Nephron (organoid): ENCODE results near the gene SARS1.

Experiments
- H3K27ac Mint-ChIP-seq, 3 experiments: 2 replicates each; pipeline ENCODE4 v1.8.0; 2020; ENCODE audit warnings: mixed read lengths in 3 of 3, mild to moderate bottlenecking in 2 of 3, moderate library complexity in 1 of 3
- H3K27me3 Mint-ChIP-seq: 2 replicates; pipeline ENCODE4 v1.8.0; 2021; ENCODE audit warnings: low read depth, mild to moderate bottlenecking, moderate library complexity, mixed read lengths
- H3K36me3 Mint-ChIP-seq: 2 replicates; pipeline ENCODE4 v1.8.0; 2020; ENCODE audit warnings: low read depth, mixed read lengths
- H3K4me1 Mint-ChIP-seq: 2 replicates; pipeline ENCODE4 v1.8.0; 2020; ENCODE audit warnings: mixed read lengths
- H3K4me3 Mint-ChIP-seq, 3 experiments: 2 replicates each; pipeline ENCODE4 v1.8.0; 2020; ENCODE audit warnings: mild to moderate bottlenecking in 3 of 3, mixed read lengths in 3 of 3, moderate library complexity in 2 of 3
- H3K9me3 Mint-ChIP-seq: 2 replicates; pipeline ENCODE4 v1.8.0; 2020; ENCODE audit warnings: mixed read lengths
- TF ChIP-seq, protein P1 (sequence below), 3 experiments: fragments of 200-600 bp; sonication (generic); IDR thresholded peaks; one replicate each; pipeline ENCODE4 v1.5.0; 2021; ENCODE audit warnings: antibody characterized with exemption in 3 of 3; ENCODE audit not compliant: unreplicated experiment in 3 of 3

The SARS1 gene

DNA sequence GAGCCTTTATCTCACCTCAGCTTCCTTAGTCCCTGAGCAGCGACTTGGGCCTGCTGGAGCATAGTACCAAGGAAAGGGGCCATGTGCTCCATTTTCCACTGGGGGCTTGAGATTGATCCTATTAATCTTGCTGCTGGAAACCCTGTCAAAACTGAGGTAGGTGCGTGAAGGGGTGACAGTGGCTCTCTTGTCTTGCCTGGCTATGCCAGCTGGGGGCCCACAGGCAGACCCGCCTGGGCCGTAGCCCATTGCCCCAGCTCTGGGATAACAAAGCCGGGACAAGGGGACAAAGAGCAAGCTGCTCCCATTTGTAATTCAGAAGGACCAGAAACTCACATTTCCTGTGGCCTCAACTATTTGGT is 25.3 kb downstream of the SARS1 start:
- peaks cover 43% of the 10 kb centered on the region for H3K36me3 Mint-ChIP-seq
- peaks cover 26% of the 10 kb centered on the region for H3K4me1 Mint-ChIP-seq
- H3K27me3 Mint-ChIP-seq: peaks cover 8% of the 10 kb centered on the region
- H3K9me3 Mint-ChIP-seq: no peaks in the 10 kb centered on the region
- peak overlapping the region in 2 of 3 experiments; percentile 24 to 47 for H3K27ac Mint-ChIP-seq
- TF ChIP-seq, protein P1, sequence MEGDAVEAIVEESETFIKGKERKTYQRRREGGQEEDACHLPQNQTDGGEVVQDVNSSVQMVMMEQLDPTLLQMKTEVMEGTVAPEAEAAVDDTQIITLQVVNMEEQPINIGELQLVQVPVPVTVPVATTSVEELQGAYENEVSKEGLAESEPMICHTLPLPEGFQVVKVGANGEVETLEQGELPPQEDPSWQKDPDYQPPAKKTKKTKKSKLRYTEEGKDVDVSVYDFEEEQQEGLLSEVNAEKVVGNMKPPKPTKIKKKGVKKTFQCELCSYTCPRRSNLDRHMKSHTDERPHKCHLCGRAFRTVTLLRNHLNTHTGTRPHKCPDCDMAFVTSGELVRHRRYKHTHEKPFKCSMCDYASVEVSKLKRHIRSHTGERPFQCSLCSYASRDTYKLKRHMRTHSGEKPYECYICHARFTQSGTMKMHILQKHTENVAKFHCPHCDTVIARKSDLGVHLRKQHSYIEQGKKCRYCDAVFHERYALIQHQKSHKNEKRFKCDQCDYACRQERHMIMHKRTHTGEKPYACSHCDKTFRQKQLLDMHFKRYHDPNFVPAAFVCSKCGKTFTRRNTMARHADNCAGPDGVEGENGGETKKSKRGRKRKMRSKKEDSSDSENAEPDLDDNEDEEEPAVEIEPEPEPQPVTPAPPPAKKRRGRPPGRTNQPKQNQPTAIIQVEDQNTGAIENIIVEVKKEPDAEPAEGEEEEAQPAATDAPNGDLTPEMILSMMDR (IDR thresholded peaks at IDR 0.05; ENCODE audit: unreplicated experiment in 3 of 3): no peak
- no peak overlapping the region for H3K4me3 Mint-ChIP-seq

GRCh38 chr1:109239409-109240068 is 25.8 kb downstream of the SARS1 start:
- peaks cover 8% of the 10 kb centered on the region for H3K27me3 Mint-ChIP-seq
- H3K4me3 Mint-ChIP-seq: no peak overlapping the region
- H3K27ac Mint-ChIP-seq: peak overlapping the region in 1 of 3 experiments; percentile 47
- peaks cover 32% of the 10 kb centered on the region for H3K4me1 Mint-ChIP-seq
- H3K36me3 Mint-ChIP-seq: peaks cover 39% of the 10 kb centered on the region
- no peaks in the 10 kb centered on the region for H3K9me3 Mint-ChIP-seq
- TF ChIP-seq, protein P1 (IDR thresholded peaks at IDR 0.05; ENCODE audit: unreplicated experiment in 3 of 3): peak; percentile 48 to 57 (median 48)

DNA sequence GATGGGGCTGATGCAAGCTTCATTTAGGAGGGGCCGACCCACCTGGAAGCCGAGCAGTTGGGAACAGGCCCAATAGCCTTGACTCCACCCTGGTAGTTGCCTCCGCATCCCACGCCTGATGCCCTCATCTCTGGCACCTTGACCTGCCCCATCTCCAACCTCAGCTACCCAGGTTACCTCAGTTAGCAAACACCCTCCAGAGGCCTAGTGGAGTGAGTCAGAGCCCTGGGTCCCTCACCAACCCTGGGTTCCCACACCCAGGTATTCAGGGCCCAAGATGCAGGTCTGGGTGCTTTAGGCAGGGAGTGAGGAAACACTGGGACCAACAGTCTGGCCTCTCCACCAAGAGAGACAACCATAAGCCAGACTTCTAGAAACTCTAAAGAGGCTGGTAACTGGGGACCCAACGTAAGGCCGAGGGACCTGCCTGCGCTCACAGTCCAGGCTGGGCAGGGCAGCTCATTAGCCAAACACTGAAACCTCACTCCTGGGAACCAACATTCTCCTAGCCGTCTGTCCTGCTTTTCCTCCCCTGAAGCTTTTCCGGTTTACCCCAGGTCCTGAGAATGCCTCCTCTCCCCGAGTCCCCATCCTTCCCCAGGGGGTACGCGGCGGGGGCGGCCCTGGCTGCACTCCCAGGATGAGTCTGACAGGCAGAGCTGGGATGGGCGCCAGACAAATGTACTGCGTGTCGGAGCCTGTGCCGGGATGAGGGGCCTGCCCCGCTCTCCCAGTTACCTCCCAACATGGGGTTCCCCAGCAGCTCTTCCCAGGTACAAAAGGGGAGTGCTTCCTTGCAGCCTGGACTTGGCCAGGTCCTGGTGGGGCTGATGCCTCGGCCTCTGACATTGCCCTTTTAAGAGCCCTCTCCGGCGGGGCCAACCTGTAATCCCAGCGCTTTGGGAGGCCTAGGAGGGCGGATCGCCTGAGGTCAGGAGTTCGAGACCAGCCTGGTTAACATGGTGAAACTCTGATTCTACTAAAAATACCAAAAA is 26.7 kb downstream of the SARS1 start:
- Mint-ChIP-seq H3K27ac (peak overlapping the region in 2 of 3 experiments; percentile 47 to 56), H3K9me3 (no peaks in the 10 kb centered on the region), H3K36me3 (peaks cover 31% of the 10 kb centered on the region), H3K4me3 (no peak overlapping the region), H3K27me3 (peaks cover 8% of the 10 kb centered on the region), H3K4me1 (peaks cover 36% of the 10 kb centered on the region)
- TF ChIP-seq, protein P1 (IDR thresholded peaks at IDR 0.05; ENCODE audit: unreplicated experiment in 3 of 3): no peak

- TF ChIP-seq, protein P1 (IDR thresholded peaks at IDR 0.05; ENCODE audit: unreplicated experiment in 3 of 3): no peak
- H3K4me1 Mint-ChIP-seq: peaks cover 36% of the 10 kb centered on the region
- H3K36me3 Mint-ChIP-seq: peaks cover 22% of the 10 kb centered on the region
- peaks cover 8% of the 10 kb centered on the region for H3K27me3 Mint-ChIP-seq
- no peak overlapping the region for H3K4me3 Mint-ChIP-seq
- H3K27ac Mint-ChIP-seq: peak overlapping the region in 1 of 3 experiments; percentile 39
- no peaks in the 10 kb centered on the region for H3K9me3 Mint-ChIP-seq
Measured at GRCh38 chr1:109241344-109241743, 27.6 kb downstream of the SARS1 start.

DNA sequence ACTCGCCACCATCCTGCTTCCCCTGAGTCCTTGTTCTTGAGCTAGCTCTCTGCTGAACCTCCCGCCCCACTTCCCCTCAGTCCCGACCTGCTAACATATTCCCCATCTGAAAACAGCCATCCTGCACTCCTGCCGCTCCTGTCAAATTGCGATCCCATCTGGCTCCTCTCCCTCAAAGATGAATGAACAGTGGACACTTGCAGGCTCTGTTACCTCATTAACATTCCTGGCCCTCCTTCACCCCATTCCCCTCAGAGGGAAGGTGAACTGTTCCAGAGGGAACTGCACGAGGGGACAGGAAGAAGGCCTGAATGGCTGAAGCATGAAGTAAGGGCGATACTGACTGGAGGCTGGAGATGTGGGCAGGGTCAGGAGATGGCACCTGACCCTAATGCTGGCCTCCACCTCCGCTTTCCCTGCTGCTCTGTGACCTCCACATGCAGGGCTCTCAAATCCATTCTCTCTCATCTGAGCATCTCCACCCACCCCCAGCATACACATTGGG is 28.2 kb downstream of the SARS1 start:
- Mint-ChIP-seq H3K27ac (peak overlapping the region in 2 of 3 experiments; percentile 12 to 39), H3K4me3 (peak overlapping the region in 1 of 3 experiments; percentile 9), H3K4me1 (peaks cover 41% of the 10 kb centered on the region), H3K36me3 (peaks cover 17% of the 10 kb centered on the region), H3K9me3 (no peaks in the 10 kb centered on the region), H3K27me3 (peaks cover 12% of the 10 kb centered on the region)
- TF ChIP-seq, protein P1 (IDR thresholded peaks at IDR 0.05; ENCODE audit: unreplicated experiment in 3 of 3): no peak
